NCI-H1417 treated with DMSO at 0.1 percent for 48 hours (cell line): ENCODE measurements around the gene GAS6.
"Not testable (repeated sequence)": the region's sequence is repeated elsewhere in the genome, so short reads cannot be mapped to it uniquely, and the experiment has no call there.

ENCODE experiments used
- DNase-seq: peaks from one replicate; lab custom pipeline; 2025; lab: John Stamatoyannopoulos, UW

The GAS6 gene

DNA sequence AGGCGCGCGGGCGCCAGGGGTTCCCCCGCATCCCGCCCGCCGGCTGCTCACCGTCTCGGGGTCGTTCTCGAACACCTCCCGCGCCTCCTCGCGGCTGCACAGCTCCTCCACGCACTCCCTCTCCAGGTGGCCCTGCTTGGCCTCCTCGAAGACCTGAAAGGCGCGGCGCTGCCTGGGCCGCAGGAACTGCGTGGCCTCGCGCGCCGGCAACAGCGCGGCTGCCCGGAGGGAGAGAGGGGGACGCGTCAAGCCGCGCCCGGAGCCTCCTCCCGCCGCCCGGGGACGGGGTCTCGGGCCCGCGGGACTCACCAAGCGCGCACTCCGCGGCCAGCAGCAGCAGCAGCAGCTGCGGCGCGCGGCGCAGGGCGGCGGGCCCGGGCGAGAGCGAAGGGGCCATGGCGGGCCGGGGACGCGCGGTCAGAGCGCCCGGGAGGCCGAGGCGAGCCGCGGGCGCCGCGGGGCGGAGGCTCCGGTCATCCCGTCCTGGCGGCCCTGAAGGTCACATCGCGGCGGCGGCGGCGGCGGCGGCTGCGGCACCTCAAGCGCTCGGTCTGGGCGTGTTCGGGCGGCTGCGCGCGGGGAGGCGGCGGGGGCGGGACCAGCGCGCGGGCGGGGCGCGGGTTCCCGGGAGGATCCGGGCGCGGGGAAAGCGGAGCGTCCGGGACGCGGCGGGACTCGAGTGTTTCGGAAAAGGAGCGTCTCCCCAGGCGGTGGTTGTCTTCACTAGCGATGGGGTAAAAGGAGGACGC is at the start of gene GAS6:
GAS6 (minus strand) TSS at position 553 of the 749 bp plus-strand sequence; CDS start at position 397, 156 bp downstream.
- DNase-seq, result no peak

DNA sequence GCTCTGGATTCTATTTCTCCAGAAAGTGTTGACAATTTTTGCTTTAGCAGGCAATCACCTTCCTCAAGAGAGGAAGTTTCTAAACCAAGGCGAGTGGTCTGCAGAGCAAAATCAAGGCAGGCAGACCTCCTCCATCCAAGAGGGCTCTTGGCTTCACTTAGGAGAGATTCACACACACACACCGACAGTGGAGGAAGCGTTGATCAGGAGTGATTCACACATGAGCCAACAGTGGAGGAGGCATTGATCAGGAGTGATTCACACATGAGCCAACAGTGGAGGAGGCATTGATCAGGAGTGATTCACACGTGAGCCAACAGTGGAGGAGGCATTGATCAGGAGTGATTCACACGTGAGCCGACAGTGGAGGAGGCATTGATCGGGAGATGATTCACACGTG is 49.5 kb upstream of the GAS6 start:
- DNase-seq, result not testable (repeated sequence)

GRCh38 chr13:113912596-113912995 is 48.7 kb upstream of the GAS6 start:
- no peak for DNase-seq

DNA sequence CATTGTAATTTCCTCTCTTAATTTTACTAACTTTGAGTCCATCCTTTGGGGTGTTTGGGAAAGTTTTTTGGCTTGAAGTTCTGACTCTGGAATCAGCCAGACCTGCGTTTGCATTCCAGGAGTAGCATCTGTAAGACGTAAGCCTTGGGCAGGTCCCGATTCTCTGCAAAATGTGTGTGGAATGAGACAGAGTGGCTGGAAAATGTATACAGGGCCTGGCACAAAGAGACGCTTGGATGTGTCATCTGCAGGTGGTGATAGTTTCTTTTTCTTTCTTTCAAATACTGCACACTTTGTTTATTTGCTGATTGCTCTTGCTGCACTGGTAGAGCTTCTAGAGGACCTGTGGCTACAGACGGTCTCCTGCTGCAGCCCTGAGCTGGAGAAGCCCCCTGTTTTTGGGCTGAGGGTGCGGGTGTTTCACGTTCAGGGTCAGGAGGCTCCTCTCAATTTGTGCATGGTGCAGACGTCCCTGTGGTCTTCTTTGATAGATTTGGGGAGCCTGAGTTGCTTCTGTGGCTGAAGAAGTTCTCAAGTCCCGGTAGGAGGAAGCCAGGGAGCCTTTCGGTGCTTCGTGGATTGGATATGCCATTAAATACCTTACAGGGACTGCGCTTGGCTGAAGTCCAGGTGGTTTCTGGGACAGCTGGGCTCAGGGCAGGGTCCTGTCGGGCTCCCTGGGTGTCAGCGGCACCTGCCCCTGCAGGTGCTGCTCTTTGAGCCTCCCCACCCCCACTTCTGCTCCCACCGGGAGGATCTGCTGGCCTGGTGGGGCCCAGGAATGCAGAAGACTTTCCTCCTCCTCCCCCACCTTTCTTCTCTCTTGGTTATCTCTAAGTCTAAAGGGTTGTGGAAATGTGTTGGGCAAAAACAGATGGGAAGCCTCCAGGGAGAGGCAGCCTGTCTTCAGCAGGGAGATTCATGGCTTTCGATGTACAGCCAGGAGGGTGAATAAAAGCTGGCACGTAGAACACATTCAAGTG is 44.0 kb upstream of the GAS6 start:
- DNase-seq, result no peak

GRCh38 chr13:113906571-113906970 is 42.7 kb upstream of the GAS6 start:
- no peak for DNase-seq

GRCh38 chr13:113905942-113906341 is 42.1 kb upstream of the GAS6 start:
- no peak for DNase-seq

DNA sequence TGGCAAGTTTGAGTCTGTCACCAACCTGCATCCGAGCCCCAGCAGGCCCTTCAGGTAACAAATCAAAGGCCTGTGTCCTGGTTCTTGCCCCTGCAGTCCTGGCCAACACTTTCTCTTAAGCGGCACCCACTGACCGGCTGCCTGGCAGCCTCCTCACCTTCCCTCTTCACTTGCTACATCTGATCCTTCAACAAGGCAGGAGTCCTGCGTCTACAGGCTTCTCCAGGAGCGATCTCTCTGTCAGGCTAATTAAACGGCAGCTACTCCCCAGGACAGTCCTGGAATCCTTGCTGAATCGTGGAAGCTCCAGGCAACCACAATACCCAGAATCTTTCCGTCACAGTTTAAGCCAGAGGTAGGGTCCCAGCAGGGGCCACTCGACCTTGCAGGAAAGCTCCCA is 41.1 kb upstream of the GAS6 start:
- DNase-seq, result no peak

- no peak for DNase-seq
Observed at GRCh38 chr13:113904411-113904810, 40.5 kb upstream of the GAS6 start.

DNA sequence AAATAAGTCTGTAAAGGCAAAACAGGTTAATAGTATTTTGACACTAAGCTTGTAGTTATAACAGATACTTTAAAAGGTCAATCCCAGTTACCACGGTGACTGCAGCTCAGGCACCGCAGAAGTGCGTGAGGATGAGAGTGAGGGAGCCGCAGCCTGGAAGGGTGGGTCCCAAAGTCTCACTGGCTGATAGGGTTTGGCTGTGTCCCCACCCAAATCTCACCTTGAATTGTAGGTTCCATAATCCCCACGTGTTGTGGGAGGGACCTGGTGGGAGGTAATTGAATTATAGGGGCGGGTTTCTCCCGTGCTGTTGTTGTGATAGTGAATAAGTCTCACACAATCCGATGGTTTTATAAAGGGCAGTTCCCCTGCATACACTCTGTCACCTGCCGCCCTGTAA is 40.0 kb upstream of the GAS6 start:
- no peak for DNase-seq

GRCh38 chr13:113902986-113903775 is 39.3 kb upstream of the GAS6 start:
- no peak for DNase-seq

GRCh38 chr13:113902481-113902880 is 38.6 kb upstream of the GAS6 start:
- no peak for DNase-seq

- no peak for DNase-seq
Observed at GRCh38 chr13:113901642-113902041, 37.8 kb upstream of the GAS6 start.

DNA sequence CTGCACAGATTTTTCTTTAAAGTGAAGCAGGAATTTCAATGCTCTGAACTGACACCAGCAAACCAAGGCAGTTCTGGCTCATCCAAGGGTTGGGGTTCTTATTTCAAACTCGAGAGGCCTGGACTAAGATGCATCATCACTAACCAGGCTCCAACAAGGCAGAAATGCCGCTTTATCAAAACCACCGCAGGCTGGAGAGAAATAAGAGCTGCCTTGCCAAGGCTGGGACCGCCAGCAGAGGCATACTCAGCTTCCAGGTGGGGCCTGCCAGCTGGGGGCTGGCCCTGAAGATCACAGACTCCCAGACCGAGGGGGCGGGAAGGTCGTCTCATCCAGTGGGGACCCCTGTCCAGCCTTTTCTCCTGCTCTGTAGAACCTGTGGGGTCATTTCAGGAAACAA is 37.4 kb upstream of the GAS6 start:
- no peak for DNase-seq

- no peak for DNase-seq
Observed at GRCh38 chr13:113900646-113901045, 36.8 kb upstream of the GAS6 start.

- no peak for DNase-seq
Observed at GRCh38 chr13:113898391-113898790, 34.5 kb upstream of the GAS6 start.

DNA sequence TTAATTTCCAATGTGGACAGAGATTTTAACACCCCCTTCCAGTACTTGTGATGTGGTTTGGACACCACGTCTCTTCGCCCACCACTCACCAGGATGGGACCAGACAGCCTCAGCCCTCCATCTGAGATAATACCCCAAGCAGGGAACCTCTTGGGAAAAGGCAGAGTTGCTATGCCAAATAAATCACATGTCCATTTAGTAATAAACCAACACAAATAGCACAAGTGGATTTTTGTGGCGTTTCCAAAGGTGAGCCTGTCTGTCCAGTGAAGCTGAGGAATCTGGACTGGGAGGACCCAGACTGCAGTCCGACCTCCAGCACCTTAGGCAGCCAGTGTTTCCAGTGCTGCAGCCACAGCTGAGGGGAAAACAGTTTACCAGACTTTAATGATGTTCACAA is 34.1 kb upstream of the GAS6 start:
- no peak for DNase-seq

- DNase-seq, result no peak
Observed at GRCh38 chr13:113897161-113897560, 33.3 kb upstream of the GAS6 start.

DNA sequence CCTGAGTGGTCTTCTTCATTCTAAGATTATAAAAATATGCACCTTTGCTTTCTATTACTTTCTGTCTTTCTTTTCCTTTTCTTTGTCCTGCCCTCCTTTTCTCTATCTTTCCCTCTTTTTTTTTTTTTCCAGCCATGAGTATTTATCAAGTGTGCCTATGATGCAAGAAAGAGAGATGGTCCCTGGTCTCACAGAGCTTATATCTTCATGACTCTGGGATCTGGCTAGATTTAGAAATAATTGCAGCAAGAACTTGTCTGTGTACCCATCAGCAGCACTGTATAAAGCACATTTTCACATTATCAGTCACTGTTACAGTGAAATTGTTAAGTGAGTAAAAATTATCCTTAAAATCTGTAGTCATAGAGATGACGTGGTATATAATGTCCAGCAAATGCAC is 31.6 kb upstream of the GAS6 start:
- DNase-seq, result no peak

- DNase-seq, result no peak
Observed at GRCh38 chr13:113890774-113891480, 27.1 kb upstream of the GAS6 start.

- DNase-seq, result no peak
Observed at GRCh38 chr13:113889467-113889866, 25.6 kb upstream of the GAS6 start.

DNA sequence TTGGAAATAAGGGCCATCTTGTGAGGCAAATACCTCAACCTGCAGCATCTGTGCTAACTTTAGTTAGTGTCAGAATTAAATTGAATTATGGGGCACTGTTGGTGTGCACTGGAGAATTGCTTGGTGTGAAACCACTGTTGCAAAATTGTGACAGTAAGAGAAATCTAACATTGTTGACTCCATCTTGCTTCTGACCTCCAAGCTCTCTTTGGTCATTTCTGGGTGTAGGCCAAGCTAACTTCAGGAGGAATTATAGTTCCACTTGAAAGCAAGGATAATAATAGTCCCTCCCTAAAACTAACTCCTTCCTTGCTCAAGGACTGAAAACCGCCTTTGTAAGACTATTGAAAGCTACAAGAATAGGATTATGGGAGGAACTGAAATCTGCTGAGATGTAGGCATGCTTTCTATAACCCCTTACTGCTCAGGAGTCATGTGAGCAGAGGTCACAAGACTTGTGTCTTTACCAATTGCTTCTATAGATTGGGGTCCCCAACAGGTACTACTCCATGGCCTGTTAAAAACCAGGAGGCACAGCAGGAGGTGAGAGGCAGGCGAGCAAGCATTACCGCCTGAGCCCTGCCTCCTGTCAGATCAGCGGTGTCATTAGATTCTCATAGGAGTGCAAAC is 24.9 kb upstream of the GAS6 start:
- no peak for DNase-seq
